ENCODE data around the gene RECQL. TPM values are rescaled to one million over a fixed set of nuclear protein-coding genes. Genes with fewer than 3 reads are reported as not detected.

Gene RECQL
- total and polyA plus RNA-seq, 7 donors = 4.2 to 44.6 (median 30.8) TPM

GRCh38 chr12:21523148-21523547 is 21.7 kb upstream of the RECQL start:
- Histone ChIP-seq H3K4me1 (peaks cover 0 to 11% (median 7%) of the 10 kb centered on the region in 4 donors), H3K4me3 (no peak overlapping the region), H3K27me3 (no peaks in the 10 kb centered on the region), H3K36me3 (peaks cover 0 to 2% (median 0%) of the 10 kb centered on the region in 4 donors), H3K9me3 (no peaks in the 10 kb centered on the region), H3K27ac (no peak overlapping the region)
- DNase-seq = no peak
- intact Hi-C loops (cut with DNase I) = no loop called here
- TF ChIP-seq, protein P1, sequence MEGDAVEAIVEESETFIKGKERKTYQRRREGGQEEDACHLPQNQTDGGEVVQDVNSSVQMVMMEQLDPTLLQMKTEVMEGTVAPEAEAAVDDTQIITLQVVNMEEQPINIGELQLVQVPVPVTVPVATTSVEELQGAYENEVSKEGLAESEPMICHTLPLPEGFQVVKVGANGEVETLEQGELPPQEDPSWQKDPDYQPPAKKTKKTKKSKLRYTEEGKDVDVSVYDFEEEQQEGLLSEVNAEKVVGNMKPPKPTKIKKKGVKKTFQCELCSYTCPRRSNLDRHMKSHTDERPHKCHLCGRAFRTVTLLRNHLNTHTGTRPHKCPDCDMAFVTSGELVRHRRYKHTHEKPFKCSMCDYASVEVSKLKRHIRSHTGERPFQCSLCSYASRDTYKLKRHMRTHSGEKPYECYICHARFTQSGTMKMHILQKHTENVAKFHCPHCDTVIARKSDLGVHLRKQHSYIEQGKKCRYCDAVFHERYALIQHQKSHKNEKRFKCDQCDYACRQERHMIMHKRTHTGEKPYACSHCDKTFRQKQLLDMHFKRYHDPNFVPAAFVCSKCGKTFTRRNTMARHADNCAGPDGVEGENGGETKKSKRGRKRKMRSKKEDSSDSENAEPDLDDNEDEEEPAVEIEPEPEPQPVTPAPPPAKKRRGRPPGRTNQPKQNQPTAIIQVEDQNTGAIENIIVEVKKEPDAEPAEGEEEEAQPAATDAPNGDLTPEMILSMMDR (IDR thresholded peaks at IDR 0.05) = no peak
- no peak for TF ChIP-seq EP300 (IDR thresholded peaks at IDR 0.05)
- no peak for TF ChIP-seq POLR2AphosphoS5 (IDR thresholded peaks at IDR 0.05)
- TF ChIP-seq POLR2A (IDR thresholded peaks at IDR 0.05) = no peak

DNA sequence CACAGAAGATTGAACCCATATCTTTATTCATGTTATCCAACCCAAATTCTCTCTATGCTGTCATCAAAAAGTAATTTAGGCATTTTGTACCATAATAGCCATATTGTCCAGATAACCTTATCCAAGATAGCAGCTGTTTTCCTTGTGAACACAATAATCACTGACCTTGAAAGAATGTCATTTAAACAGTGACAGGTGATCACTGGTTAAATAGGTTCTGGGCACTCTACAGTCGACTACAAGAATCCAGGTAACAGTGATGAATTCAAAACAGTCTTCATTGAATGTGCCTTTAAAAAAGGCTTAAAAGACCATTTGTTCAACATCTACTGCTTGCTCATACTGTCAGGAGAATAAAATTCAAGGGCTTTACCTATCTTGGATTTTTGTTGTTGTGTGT is 20.1 kb upstream of the RECQL start:
- Histone ChIP-seq H3K4me1 (no peaks in the 10 kb centered on the region), H3K27me3 (no peaks in the 10 kb centered on the region), H3K4me3 (no peak overlapping the region), H3K9me3 (no peaks in the 10 kb centered on the region), H3K27ac (no peak overlapping the region), H3K36me3 (peaks cover 0 to 14% (median 0%) of the 10 kb centered on the region in 4 donors)
- DNase-seq = no peak
- intact Hi-C loops (cut with DNase I) = no loop called here
- 22 to 61% methylated on average over 1 of the region's 1 CpG for WGBS, 2 donors
- TF ChIP-seq POLR2A (IDR thresholded peaks at IDR 0.05) = no peak
- TF ChIP-seq POLR2AphosphoS5 (IDR thresholded peaks at IDR 0.05) = no peak
- TF ChIP-seq EP300 (IDR thresholded peaks at IDR 0.05) = no peak
- TF ChIP-seq, protein P1 (IDR thresholded peaks at IDR 0.05) = no peak

- intact Hi-C loops (cut with DNase I) = no loop called here
- no peaks in the 10 kb centered on the region for H3K4me1 ChIP-seq
- no peak overlapping the region for H3K27ac ChIP-seq
- DNase-seq = no peak
- H3K27me3 ChIP-seq = no peaks in the 10 kb centered on the region
- no peak overlapping the region for H3K4me3 ChIP-seq
- no peaks in the 10 kb centered on the region for H3K9me3 ChIP-seq
- TF ChIP-seq POLR2AphosphoS5 (IDR thresholded peaks at IDR 0.05) = no peak
- no peak for TF ChIP-seq POLR2A (IDR thresholded peaks at IDR 0.05)
- TF ChIP-seq EP300 (IDR thresholded peaks at IDR 0.05) = no peak
- TF ChIP-seq, protein P1 (IDR thresholded peaks at IDR 0.05) = no peak
- 92 to 96% methylated on average over 3 of the region's 3 CpGs for WGBS, 2 donors
- H3K36me3 ChIP-seq = peaks cover 0 to 45% (median 7%) of the 10 kb centered on the region in 4 donors
Observed at GRCh38 chr12:21518451-21518850, 17.0 kb upstream of the RECQL start.

DNA sequence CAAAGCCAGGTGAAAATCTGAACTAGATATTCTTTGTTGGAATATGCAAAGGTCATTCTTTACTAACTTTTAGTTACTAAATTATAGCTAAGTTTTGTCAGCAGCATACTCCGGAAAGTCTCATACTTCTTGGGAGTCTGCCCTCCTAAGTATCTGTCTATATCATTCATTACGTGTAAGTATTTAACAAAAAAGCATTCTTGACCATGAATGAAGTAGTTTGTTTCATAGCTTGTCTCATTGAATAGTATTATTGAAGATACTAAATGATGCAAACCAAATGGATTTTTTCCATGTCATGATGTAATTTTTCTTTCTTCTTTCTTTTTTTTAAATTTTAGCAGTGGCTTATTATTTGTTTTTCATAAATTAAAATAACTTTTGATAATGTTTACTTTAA is 14.8 kb upstream of the RECQL start:
- Histone ChIP-seq H3K36me3 (peaks cover 0 to 61% (median 7%) of the 10 kb centered on the region in 4 donors), H3K27me3 (no peaks in the 10 kb centered on the region), H3K9me3 (no peaks in the 10 kb centered on the region), H3K27ac (no peak overlapping the region), H3K4me3 (no peak overlapping the region), H3K4me1 (no peaks in the 10 kb centered on the region)
- whole genome bisulfite sequencing, 2 donors = 93 to 95% methylated on average over 2 of the region's 2 CpGs
- no peak for DNase-seq
- TF ChIP-seq, protein P1 (IDR thresholded peaks at IDR 0.05) = no peak
- TF ChIP-seq POLR2A (IDR thresholded peaks at IDR 0.05) = no peak
- intact Hi-C loops (cut with DNase I) = no loop called here

GRCh38 chr12:21509768-21510167 is 8.3 kb upstream of the RECQL start:
- H3K9me3 ChIP-seq = no peaks in the 10 kb centered on the region
- H3K36me3 ChIP-seq = peaks cover 0 to 54% (median 7%) of the 10 kb centered on the region in 4 donors
- no peak overlapping the region for H3K4me3 ChIP-seq
- no peak for DNase-seq
- TF ChIP-seq EP300 (IDR thresholded peaks at IDR 0.05) = no peak
- TF ChIP-seq, protein P1 (IDR thresholded peaks at IDR 0.05) = no peak
- TF ChIP-seq POLR2AphosphoS5 (IDR thresholded peaks at IDR 0.05) = no peak
- TF ChIP-seq POLR2A (IDR thresholded peaks at IDR 0.05) = no peak
- 30 to 38% methylated on average over 2 of the region's 2 CpGs for WGBS, 2 donors
- no peaks in the 10 kb centered on the region for H3K4me1 ChIP-seq
- intact Hi-C loops (cut with DNase I) = loop anchor here (10.0 kb wide), 1 partner anchor 535 kb away; the partner anchor contains the start of gene CMAS
- no peak overlapping the region for H3K27ac ChIP-seq
- H3K27me3 ChIP-seq = no peaks in the 10 kb centered on the region
